GM21786 (cell line): ENCODE results near the gene PRDM15.

Experiments
- ATAC-seq: cut with Tn5 transposase; IDR thresholded peaks from one replicate; pipeline ENCODE4 v1.9.1; 2021; ENCODE audit not compliant: unreplicated experiment

Gene PRDM15

GRCh38 chr21:41879190-41879998, at the start of gene PRDM15:
TSS of gene PRDM15 (minus strand) at chr21:41879344. CDS start at chr21:41860363, 18,981 bp downstream.
- no peak for ATAC-seq

DNA sequence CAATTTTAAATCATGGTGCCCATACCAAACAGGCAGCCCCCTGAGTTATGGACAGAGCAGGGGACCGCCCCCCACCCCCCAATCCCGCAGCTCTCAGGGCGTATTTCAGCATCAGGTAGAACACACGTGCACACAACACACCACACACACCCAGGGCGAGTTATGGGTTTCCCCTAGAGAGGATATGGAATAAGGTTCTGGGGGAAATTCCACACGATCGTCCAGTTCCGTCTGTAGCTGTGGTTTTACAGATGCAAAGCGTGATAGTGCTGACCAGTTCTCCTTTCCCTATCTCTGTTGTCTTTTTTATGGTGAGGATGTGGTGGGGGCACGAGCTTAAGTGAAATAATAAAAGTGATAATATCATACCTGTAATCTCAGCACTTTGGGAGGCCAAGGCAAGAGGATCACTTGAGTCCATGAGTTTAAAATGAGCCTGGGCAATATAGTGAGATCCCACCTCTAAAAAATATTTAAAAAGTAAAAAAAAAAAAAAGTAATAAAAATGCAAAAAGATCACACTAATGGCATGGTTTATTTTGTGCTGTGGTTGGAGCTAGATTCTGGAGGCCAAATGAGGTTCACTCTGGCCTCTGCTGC, 49.6 kb upstream of the PRDM15 start:
- ATAC-seq, result peak; percentile 40

DNA sequence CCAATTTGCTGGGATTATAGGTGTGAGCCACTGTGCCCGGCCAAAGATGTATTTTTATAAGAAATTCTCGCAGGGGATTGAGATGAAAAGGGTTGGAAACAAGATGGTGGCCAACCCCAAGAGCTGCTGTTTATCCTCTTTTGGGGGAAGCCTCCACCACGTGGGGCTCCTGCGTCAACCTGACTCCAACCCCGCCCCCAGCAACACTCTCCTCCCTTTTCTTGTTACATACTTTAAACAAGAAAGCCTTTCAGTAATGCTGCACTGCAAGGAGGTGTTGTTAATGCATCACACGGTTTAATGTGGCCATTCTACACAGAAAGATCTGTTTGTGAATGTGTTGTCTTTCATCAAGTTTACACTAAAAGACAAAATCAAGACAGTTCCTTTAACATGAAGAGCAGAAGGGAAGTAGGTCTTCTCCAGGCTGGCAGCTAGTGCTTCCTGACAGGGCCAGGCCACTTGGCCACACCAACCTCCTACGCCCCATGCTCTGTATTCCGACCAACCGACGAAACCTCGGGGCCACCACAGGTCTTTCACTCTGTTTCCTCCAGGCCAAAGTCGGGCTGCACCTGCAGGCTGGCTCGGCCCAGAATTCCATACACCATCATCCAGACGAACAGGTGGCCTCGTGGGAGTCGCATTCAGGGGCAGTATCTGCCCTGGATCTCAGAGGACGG, 48.7 kb upstream of the PRDM15 start:
- no peak for ATAC-seq

GRCh38 chr21:41926807-41927171, 47.6 kb upstream of the PRDM15 start:
- no peak for ATAC-seq

- ATAC-seq, result peak; percentile 53
Observed at GRCh38 chr21:41926117-41926806, 47.1 kb upstream of the PRDM15 start.

DNA sequence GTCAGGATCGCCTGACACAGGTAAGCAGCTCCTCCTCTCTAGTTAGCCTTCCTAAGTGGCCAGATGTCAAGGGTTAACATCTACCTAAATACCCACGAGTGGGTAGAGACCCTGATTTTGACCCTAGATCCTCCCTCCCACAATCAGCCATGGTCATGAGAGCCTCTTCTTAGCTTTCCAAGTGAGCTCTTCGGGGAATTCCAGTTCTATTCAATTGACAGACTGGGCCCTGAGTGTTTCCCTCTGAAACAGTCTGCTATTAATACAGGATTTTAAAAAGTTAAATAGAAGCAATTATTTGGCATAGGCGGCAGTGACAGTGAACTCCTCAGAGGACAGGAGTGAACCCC, 46.6 kb upstream of the PRDM15 start:
- no peak for ATAC-seq

- ATAC-seq, result no peak
Observed at GRCh38 chr21:41924368-41924754, 45.2 kb upstream of the PRDM15 start.

DNA sequence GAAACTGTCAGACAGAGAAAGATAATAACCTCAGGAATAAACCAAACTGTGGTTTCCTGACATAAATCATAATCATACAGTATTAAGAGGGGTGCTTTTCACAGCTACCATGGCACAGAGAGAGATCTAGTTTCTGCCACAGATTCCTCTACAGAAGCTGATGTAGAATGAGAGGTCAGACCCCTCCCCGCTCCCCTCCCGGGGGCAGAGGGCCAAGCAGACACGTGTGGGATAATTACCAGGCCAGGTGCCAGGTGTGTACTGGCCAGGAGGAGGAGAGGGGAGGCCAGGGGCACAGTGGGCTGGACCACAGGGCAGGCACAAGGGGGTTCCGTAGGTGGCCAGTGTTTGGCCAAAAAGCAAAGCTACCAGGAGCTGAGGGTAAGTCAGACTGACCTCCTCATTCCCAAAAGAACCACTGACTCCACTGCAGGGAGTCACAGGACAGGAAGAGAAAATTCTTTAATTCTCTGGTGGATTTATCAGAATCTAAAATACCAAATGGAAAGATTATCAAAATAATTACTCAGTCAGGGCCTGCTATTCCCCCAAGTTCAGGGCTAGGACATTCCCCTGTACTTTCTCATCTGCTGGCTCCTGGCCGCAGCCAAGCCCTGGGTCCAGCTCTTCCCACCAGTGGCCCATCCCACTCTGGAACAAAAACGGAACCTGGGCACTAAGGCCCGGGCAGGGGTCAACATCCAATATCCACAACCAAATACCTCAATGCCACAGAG, 44.7 kb upstream of the PRDM15 start:
- ATAC-seq, result no peak

DNA sequence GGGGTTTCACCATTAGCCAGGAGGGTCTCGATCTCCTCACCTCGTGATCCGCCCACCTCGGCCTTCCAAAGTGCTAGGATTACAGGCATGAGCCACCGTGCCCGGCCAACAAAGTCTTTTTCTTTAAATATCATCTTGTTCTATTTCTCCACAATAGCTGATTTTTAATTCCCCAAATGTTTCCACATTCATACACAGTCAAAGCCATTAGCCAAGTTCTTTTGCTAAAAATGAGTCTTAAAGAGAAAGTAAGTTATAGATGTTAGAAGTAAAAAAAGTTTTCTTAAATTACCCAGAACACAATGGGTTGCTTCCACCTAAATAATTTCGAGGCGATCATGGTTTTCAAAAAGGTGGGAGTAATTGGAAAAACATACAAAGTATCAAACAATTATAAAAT, 44.0 kb upstream of the PRDM15 start:
- no peak for ATAC-seq

- no peak for ATAC-seq
Observed at GRCh38 chr21:41921021-41921420, 41.9 kb upstream of the PRDM15 start.

GRCh38 chr21:41920476-41920875, 41.3 kb upstream of the PRDM15 start:
- ATAC-seq, result no peak

- no peak for ATAC-seq
Observed at GRCh38 chr21:41919666-41920398, 40.7 kb upstream of the PRDM15 start.

- ATAC-seq, result no peak
Observed at GRCh38 chr21:41918561-41919358, 39.6 kb upstream of the PRDM15 start.

DNA sequence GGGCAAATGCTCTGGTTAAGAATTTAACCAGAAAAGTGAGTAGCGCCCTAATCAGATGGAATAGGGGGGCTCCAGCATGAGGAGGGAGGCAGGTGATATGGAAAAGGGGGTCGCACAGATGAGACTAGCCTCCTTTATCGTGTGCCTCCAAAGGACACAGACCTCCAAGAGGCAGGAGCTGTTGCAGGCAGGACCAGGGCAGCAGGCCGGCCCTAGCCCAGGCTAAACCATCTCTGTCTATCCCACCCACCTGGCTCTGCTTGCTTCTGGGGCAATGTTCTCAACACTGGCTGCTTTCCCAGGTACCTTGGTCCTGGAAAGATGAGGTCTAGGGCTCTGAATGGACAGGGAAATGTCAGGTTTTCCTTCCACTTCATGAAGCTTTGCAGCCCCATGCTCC, 38.4 kb upstream of the PRDM15 start:
- ATAC-seq, result no peak

GRCh38 chr21:41916888-41917433, 37.8 kb upstream of the PRDM15 start:
- ATAC-seq, result no peak

DNA sequence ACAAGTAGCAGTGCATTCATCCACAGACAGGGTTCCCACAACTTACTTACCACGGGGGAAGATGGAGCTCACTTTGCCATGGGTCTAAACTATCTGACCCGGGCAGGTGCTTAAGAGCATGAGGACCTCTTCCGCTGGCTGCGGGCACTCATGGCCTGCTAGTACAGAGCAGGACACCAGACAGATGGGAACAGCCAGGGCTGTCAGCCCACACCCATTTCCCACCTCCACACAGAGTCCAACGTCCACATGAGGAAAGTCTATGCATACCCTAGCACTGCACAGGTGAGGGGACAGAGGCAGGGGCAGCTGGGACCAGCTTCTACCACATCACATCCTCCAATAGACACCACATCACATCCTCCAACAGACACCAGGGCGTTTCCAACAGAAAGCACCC, 35.8 kb upstream of the PRDM15 start:
- no peak for ATAC-seq

DNA sequence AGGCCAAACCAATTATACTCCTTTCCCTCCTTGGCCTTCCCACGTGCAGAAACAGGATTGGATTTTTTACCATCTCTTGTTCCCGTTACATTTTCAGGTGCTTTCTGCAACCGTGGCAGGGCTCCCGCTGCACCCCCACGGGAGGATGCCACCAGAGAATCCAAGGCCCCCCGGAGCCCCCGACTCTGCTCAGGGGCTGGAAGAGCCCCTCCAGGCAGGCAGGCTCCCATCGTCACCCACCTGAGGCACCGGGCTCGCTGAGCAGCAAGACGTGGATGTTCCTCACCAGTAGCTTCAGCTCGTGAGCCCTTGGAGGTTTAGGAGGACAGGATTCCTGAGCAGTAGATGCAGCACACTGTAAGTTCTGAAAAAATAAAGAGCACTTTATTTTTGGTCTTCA, 35.2 kb upstream of the PRDM15 start:
- no peak for ATAC-seq

- ATAC-seq, result no peak
Observed at GRCh38 chr21:41913230-41913629, 34.1 kb upstream of the PRDM15 start.

DNA sequence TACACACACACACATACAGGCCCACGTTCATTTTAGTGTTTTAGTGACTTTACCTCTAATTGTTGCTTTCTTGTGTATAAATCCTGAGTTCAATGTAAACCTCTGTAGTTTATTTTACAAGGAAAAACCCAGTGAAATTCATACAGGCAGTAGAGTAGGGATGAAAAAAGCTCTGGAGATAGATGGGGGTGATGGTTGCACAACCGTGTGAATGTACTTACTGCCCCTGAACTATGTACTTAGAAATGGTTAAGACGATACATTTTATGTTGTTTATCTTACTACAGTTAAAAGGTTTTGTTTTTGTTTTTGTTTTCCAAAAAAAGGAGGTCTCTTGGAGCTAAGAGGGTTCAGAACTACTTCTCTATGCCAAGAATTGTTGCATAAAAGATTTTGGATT, 29.7 kb upstream of the PRDM15 start:
- no peak for ATAC-seq
